Ascending aorta (tissue), 2 donors: ENCODE measurements around the gene OR4D2. TPM values are rescaled to one million over a fixed set of nuclear protein-coding genes. Genes with fewer than 3 reads are reported as not detected.

Experiments
- DNase-seq, 2 donors: peaks; one replicate each; pipeline ENCODE4 v3.0.0-alpha.2; 2019; ENCODE audit warnings: low spot score in 2 of 2
- H3K27ac ChIP-seq, 2 donors: fragments of 200-600 bp; sonication (generic); one replicate each; pipeline ENCODE4 v1.5.1; 2016 to 2017; ENCODE audit warnings: mild to moderate bottlenecking in 1 of 2
- H3K27me3 ChIP-seq: fragments of 200-600 bp; sonication (generic); one replicate; pipeline ENCODE4 v1.5.1; 2017
- H3K36me3 ChIP-seq, 2 donors: fragments of 200-600 bp; sonication (generic); one replicate each; pipeline ENCODE4 v1.5.1; 2016
- H3K4me1 ChIP-seq, 2 donors: fragments of 200-600 bp; sonication (generic); one replicate each; pipeline ENCODE4 v1.5.1; 2016 to 2017; ENCODE audit warnings: mild to moderate bottlenecking in 1 of 2
- H3K4me3 ChIP-seq, 2 donors: fragments of 200-600 bp; sonication (generic); one replicate each; pipeline ENCODE4 v1.5.1; 2016 to 2017; ENCODE audit warnings: mild to moderate bottlenecking in 1 of 2
- H3K9me3 ChIP-seq, 2 donors: fragments of 200-600 bp; sonication (generic); one replicate each; pipeline ENCODE4 v1.5.1; 2016
- intact Hi-C: fragments of 100-400 bp; cut with DNase I; formaldehyde crosslinking; loops from one replicate; pipeline ENCODE4 v1.15.1; 2023
- total RNA-seq: library from RNA; depleted of rRNA; stranded (reverse); fragments of >200 nt; gene quantifications from one replicate; pipeline ENCODE4 v1.1.0, GENCODE V29; 2016
- TF ChIP-seq, protein P1 (sequence below), 3 experiments: fragments of 200-600 bp in 2 of 3; fragments of 450-650 bp in 1 of 3; sonication (generic) in 2 of 3; IDR thresholded peaks; one replicate each; pipeline ENCODE4 v1.5.1; 2016 to 2019; ENCODE audit warnings: antibody characterized with exemption in 3 of 3, mild to moderate bottlenecking in 1 of 3, moderate library complexity in 1 of 3

OR4D2 gene
- total RNA-seq, 1 donor from 2014 or later, result not detected

DNA sequence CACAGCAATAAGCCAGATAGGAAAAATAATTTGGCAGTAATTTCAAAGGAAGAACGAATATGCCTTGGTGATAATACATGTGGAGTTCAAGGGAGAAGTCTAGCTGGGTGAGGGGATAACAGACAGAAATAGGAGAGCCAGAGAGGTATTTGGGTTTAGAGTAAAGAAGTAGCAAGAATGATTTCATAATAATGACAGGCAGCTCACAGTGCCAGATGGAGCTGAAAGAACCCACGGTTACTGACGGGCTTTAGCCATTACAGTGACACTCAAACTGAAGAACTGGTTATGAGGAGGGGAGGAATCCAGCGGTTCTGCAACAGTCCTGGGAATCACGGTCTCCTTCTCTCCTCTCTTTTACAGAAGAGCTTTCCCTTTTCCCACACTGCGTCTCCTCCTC lies 16.4 kb upstream of the OR4D2 start:
- no peak overlapping the region for H3K4me3 ChIP-seq
- H3K36me3 ChIP-seq, result no peaks in the 10 kb centered on the region
- peaks cover 0 to under 1% of the 10 kb centered on the region in 2 donors for H3K9me3 ChIP-seq
- DNase-seq, result no peak
- TF ChIP-seq, protein P1, sequence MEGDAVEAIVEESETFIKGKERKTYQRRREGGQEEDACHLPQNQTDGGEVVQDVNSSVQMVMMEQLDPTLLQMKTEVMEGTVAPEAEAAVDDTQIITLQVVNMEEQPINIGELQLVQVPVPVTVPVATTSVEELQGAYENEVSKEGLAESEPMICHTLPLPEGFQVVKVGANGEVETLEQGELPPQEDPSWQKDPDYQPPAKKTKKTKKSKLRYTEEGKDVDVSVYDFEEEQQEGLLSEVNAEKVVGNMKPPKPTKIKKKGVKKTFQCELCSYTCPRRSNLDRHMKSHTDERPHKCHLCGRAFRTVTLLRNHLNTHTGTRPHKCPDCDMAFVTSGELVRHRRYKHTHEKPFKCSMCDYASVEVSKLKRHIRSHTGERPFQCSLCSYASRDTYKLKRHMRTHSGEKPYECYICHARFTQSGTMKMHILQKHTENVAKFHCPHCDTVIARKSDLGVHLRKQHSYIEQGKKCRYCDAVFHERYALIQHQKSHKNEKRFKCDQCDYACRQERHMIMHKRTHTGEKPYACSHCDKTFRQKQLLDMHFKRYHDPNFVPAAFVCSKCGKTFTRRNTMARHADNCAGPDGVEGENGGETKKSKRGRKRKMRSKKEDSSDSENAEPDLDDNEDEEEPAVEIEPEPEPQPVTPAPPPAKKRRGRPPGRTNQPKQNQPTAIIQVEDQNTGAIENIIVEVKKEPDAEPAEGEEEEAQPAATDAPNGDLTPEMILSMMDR (IDR thresholded peaks at IDR 0.05), result no peak
- no peaks in the 10 kb centered on the region for H3K4me1 ChIP-seq
- intact Hi-C loops, result no loop called here
- H3K27me3 ChIP-seq, result no peaks in the 10 kb centered on the region
- no peak overlapping the region for H3K27ac ChIP-seq

DNA sequence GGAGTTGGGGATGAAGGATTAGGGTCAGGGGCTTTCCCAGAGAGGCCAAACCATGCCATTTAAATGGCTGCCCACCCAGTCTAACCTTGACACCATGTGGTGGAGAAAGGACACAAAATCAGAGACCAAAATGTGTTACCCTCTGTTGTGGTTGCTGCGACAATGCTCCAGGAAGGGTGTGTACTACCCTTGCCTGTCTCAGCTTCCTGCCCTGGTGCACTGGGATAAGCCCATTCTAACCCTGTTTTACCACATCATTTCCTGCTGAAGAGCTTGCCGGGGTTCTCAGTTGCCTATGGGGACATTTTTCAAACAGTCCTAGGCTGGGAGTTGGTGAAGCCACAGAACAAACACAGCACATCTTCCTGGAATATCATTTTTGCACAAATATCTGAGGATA lies 13.7 kb upstream of the OR4D2 start:
- Histone ChIP-seq H3K9me3 (no peaks in the 10 kb centered on the region), H3K36me3 (no peaks in the 10 kb centered on the region), H3K27me3 (no peaks in the 10 kb centered on the region), H3K4me3 (no peak overlapping the region), H3K4me1 (no peaks in the 10 kb centered on the region), H3K27ac (no peak overlapping the region)
- TF ChIP-seq, protein P1 (IDR thresholded peaks at IDR 0.05), result no peak
- no peak for DNase-seq
- intact Hi-C loops, result no loop called here

DNA sequence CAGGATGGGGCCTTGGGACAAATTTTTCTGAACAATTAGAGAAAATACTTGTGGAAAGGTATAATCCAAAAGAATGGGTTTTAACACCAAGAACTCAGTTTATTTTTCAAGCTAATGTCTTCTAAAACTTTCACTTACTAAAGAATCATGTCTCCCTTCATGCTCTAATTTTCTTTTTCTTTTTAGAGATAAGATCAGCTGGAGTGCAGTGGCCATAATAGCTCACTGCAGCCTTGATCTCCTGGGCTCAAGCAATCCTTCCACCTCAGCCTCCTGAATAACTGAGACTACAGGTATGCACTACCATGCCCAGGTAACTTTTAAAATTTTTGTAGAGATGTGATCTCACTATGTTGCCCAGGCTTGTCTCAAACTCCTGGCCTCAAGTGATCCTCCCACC lies 13.1 kb upstream of the OR4D2 start:
- Histone ChIP-seq H3K27ac (no peak overlapping the region), H3K9me3 (no peaks in the 10 kb centered on the region), H3K4me3 (no peak overlapping the region), H3K36me3 (no peaks in the 10 kb centered on the region), H3K4me1 (no peaks in the 10 kb centered on the region), H3K27me3 (no peaks in the 10 kb centered on the region)
- DNase-seq, result no peak
- TF ChIP-seq, protein P1 (IDR thresholded peaks at IDR 0.05), result no peak
- intact Hi-C loops, result no loop called here

DNA sequence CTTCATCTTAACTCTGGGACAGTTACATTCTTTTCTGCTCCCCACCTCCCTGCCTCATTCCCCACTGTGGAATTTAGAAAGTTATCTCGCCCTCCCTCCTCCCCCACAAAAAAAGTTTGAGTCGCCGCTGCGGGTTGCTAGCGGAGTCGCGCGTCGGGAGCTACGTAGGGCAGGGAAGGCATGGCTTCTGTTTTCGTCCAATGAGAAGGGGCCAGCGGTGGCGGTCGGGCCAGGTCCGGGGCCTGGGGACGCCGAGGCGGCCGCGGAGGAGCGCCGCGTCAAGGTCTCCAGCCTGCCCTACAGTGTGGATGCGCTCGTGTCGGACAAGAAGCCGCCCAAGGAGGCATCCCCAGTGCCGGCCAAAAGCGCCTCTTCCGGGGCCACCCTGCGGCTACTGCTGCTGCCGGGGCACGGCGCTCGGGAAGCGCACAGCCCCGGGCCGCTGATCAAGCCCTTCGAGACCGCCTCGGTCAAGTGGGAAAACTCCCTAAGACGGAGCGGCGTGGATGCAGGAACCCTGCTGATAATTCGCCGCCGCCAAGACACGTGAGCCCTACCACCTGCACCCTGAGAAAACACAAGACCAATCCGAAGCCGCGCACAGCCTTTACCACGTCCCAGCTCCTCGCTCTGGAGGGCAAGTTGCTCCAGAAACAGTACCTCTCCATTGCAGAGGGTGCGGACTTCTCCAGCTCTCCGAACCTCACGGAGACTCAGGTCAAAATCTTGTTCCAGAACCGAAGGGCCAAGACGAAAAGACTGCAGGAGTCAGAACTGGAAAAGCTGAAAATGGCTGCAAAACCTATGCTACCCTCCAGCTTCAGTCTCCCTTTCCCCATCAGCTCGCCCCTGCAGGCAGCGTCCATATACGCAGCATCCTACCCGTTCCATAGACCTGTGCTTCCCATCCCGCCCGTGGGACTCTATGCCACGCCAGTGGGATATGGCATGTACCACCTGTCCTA lies 9.7 kb upstream of the OR4D2 start:
- intact Hi-C loops, result no loop called here
- no peak for DNase-seq
- TF ChIP-seq, protein P1 (IDR thresholded peaks at IDR 0.05), result no peak
- Histone ChIP-seq H3K36me3 (no peaks in the 10 kb centered on the region), H3K4me3 (peak overlapping the region; percentile 44 to 55), H3K27ac (no peak overlapping the region), H3K27me3 (no peaks in the 10 kb centered on the region), H3K4me1 (no peaks in the 10 kb centered on the region), H3K9me3 (no peaks in the 10 kb centered on the region)

DNA sequence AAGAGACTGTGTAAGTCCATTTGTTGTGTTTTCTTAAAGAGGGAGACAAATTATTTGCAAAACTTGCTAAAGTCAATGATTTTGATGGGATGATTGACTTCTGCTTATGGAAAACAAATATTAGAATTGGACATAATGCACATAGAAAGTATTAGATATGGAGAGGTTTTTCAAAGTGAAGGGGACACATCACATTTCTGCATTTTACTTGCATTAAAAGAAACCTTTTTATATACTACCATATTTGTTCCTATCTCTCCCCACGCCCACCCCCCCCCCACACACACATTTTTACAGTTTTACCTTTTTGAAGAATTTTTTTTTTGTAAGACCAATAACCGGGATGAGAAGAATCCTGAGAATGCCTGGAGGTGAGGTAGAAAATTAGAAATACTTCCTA lies 8.6 kb upstream of the OR4D2 start:
- DNase-seq, result no peak
- TF ChIP-seq, protein P1 (IDR thresholded peaks at IDR 0.05), result no peak
- no peaks in the 10 kb centered on the region for H3K9me3 ChIP-seq
- intact Hi-C loops, result no loop called here
- no peak overlapping the region for H3K27ac ChIP-seq
- no peaks in the 10 kb centered on the region for H3K27me3 ChIP-seq
- no peaks in the 10 kb centered on the region for H3K36me3 ChIP-seq
- H3K4me3 ChIP-seq, result no peak overlapping the region
- no peaks in the 10 kb centered on the region for H3K4me1 ChIP-seq
